Gastroesophageal sphincter (tissue), 3 donors: ENCODE measurements around the gene IGFBP7.

Source experiments
- CTCF ChIP-seq, 4 experiments: fragments of 200-600 bp in 2 of 4; fragments of 450-650 bp in 2 of 4; sonication (generic) in 1 of 4; IDR thresholded peaks; one replicate each; pipeline ENCODE4 v1.5.1; 2017 to 2019; ENCODE audit warnings: antibody characterized with exemption in 4 of 4, mild to moderate bottlenecking in 2 of 4, moderate library complexity in 2 of 4
- EP300 ChIP-seq: sonication (generic); formaldehyde crosslinking; IDR thresholded peaks from one replicate; pipeline ENCODE4 v1.6.1; 2017; ENCODE audit warnings: antibody characterized with exemption, mild to moderate bottlenecking
- POLR2A ChIP-seq, 2 donors: fragments of 450-650 bp; IDR thresholded peaks; one replicate each; pipeline ENCODE4 v1.6.1; 2017; ENCODE audit warnings: antibody characterized with exemption in 2 of 2, mild to moderate bottlenecking in 2 of 2, moderate library complexity in 1 of 2
- POLR2AphosphoS5 ChIP-seq: sonication (generic); formaldehyde crosslinking; IDR thresholded peaks from one replicate; pipeline ENCODE4 v1.6.1; 2017; ENCODE audit warnings: antibody characterized with exemption

GRCh38 chr4:57144466-57144865 is 34.3 kb upstream of the IGFBP7 start:
- TF ChIP-seq CTCF (IDR thresholded peaks at IDR 0.05): no peak
- TF ChIP-seq POLR2AphosphoS5: no peak
- TF ChIP-seq EP300: no peak
- TF ChIP-seq POLR2A (IDR thresholded peaks at IDR 0.05): no peak
